ENCODE data around the gene ZFAND4.

DNA sequence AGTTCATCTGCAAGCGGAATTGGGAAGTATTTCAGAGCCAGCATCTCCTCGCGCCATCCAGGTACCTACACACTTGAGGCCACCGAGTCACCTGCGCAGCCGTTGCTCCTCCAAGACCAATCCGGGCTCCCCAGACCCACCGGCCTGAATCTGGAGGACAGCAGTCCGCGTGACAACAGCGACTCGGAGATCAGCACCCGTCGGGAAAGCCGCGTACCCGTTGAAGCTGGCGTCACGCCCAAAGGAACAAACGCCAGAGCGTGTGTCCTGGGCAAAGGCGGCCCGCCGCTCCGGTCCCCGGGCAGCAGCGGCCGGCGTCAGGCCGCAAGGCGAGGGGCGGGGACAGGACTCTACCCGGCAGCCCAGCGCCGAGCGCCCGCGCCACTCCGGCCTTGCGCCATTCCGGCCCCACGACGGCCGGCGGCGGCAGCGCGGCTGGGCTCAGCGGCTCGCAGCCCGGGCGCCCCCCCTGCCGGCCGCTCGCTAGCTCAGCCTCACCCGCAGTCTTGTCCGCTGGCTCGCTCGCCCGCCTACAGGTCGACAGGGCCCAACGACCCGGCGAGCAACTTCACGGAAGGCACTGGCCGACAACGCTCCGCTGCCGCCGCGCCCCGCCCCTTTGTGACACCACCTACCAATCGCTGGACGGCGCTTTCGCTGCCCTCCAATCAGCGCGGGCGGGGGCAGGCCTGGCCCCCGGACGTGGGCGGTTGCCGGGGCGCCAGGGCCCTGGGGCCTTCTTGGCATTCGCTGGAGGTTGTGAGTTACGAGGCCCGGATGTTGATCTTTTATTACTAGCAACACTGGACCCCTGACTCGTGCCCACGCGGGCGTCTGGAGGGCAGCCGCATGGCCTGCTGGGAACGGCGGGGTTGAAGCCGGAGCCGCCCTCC, at the start of gene ZFAND4:
- TF ChIP-seq SRF (IDR thresholded peaks at IDR 0.05; ENCODE audit: low read depth in 2 of 2, low read length in 2 of 2): no peak
- TF ChIP-seq MTA3 (IDR thresholded peaks at IDR 0.05; ENCODE audit: borderline replicate concordance, low read length): no peak
- peak; percentile 62; the same call in 1 of the 2 replicates for TF ChIP-seq MXI1 (IDR thresholded peaks at IDR 0.05; ENCODE audit: low read depth, low read length)
